Hippocampal formation (tissue), 2 donors: ENCODE measurements around the gene TUB.
A peak's percentile ranks its signal among the peaks of the same experiment; 100 is the strongest.

Experiments
- DNase-seq, 2 donors: peaks; one replicate each; lab custom pipeline; 2025; lab: John Stamatoyannopoulos, UW

Gene TUB

DNA sequence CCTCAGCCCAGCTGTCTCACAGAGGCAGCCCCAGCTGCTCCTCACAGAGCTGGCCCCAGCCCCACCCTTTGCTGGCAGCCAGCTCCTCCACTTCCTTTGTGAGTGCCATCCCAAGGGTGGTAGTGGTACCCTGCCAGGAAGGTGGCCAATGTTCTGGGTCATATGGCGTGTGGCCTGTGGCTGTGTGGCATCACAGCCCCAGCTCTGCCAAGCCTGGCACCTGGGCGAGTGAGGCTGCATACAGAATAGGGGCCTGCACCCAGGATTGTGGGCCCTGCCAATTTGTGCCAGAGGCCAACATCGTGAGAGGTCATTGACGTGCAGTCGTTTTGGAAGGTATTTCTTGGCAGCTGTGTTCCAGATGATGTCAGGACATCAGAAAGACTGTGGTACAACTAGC lies 10.7 kb downstream of the TUB start:
- DNase-seq: no peak

DNA sequence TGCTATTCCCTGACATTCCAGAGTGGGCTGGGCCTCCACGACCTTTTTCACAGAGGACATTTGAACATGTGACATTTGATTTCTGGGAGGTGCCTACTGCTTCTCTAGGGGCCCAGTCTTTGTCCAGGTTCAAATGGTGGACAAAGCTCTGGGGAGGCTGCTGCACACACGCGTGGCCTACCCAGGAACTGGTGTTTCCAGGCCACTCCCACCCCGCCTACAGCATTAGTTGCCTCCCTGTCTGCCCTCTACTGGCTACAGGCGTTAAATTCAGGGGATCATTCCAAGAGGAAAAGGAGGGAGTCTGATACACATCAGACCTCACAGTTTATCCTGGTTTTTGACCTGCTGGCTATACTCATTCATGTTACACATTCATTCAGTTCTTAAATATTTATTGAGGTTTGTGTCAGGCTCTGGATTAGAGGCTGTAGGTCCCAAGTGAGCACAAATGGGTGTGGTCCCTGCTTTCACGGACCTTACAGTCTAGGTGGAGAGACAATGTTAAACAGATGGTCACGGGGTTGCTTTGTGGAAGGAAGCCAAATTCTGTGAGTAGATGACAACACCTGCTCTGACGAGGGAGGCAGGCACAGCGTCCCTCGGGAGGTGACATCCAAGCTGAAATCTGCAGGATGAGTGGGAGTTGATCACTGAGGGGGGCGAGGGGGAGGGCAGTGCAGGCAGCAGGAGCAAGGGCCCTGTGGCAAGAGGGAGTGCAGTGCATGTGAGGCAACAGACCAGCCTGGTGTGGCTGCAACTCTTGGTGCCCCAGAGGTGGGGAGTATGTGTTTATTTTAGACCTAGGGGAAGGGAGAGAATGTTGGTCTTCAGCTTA lies 11.8 kb downstream of the TUB start:
- no peak for DNase-seq

DNA sequence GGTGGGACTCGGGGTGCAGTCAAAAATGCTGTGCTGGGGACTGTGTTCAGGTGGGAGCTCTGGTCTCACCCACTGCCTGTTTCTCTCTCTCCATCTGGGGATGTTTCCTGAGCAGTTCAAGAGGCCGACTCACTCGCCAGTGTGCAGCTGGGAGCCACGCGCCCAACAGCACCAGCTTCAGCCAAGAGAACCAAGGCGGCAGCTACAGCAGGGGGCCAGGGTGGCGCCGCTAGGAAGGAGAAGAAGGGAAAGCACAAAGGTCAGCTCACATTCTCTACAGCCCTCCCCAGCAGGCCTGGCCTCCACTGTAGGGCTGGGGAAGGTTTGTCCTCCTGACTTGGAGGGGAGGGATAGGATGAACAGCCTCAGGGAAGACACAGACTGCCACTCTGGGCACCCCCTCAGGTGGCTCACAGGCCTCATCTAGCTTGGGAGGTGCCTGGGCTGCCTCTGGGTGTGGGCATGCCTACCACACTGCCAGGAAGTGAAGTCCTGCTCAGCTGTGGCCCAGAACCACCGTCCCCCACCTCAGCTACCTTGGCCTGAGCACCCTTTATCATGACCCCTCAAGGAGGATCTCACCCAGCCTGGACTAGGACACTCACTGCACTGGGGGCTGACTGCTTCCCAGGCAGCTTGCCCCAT lies 13.0 kb downstream of the TUB start:
- DNase-seq: no peak

DNA sequence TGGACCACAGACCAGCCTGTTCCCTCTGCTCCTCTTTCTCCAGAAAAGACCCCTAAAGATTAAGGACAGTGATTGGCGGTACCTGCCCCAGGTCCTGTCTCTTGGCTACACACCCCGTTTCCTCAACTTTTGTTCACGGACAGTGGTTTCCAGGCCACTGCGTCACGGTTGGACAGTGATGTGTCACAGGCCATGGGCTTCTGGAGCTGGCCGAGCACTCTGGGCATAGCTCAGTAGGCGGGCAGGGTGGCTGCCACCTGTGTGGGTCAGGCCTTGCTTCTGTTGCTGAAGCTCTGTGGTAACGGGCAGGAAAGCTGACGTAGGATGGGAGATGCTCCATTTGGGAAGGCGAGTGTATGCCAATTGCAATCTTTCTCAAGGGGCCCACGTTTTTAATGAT lies 13.6 kb downstream of the TUB start:
- DNase-seq: no peak

DNA sequence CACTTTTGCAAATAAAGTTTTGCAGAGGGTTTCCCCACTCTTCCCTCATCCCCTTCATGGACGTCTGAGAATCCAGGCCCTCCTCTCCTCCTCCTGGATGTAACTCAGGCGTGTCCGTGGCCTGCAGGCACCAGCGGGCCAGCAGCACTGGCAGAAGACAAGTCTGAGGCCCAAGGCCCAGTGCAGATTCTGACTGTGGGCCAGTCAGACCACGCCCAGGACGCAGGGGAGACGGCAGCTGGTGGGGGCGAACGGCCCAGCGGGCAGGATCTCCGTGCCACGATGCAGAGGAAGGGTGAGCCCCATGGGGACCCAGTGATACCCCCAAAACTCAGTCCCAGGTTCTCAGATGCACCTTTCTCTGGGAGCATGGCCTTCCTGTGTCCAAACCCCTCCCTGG lies 14.4 kb downstream of the TUB start:
- DNase-seq: no peak

DNA sequence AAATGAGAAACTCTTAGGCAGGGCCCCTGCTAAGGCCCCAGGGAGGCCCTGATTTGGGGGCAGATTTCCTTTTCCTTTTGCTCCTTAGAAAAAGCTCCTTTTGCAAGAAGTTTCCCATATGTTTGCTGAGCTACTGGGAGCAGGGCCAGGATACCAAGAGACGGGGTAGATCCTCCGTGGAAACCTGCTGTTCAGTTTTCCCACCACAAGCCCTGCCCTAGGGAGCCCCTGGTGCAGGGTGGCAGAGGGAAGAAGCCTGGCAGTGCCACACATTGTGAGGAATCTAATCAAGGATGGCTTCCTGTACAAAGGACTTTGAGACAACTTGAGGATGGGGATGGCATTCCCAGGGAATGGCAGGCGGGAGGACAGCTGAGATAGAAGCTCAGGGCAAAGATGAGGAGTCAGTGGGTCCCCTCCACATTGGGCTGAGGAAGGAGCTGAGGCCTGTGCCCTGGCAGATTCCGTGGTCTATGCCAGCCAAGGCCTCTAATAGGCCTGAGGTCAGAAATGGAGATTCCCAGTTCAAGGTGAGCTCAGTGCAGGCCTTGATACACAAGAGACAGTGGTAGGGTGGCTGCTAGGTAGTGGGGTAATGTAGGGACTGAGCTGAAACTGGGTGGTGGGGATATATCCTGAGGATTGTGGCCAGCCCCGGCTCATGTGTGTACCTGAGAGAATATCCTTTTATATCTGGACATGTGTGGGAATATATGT lies 15.0 kb downstream of the TUB start:
- no peak for DNase-seq

DNA sequence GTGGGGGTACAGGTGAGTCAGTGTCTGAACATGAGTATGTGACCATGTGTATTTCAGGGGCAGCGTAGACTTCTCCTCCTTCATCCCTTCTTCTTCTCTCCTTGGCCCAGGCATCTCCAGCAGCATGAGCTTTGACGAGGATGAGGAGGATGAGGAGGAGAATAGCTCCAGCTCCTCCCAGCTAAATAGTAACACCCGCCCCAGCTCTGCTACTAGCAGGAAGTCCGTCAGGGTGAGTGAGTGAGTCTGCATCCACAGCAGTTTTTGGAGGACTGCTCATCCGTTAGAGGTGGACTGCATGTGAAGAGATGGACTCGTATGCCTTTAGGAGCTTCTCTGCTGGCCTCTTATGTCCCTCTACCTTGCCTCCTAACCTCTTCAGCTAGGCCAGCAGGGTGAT lies 15.6 kb downstream of the TUB start:
- no peak for DNase-seq

DNA sequence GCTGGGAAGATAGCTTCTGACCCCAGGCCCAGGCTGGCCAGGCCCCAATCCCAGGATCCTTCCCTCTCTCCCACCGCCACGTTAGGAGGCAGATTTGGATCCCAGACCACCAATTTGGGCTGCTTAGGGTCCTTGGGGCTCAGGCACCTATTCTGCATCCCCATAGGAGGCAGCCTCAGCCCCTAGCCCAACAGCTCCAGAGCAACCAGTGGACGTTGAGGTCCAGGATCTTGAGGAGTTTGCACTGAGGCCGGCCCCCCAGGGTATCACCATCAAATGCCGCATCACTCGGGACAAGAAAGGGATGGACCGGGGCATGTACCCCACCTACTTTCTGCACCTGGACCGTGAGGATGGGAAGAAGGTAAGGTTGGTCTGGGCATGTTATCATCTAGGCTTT lies 16.1 kb downstream of the TUB start:
- DNase-seq: no peak

DNA sequence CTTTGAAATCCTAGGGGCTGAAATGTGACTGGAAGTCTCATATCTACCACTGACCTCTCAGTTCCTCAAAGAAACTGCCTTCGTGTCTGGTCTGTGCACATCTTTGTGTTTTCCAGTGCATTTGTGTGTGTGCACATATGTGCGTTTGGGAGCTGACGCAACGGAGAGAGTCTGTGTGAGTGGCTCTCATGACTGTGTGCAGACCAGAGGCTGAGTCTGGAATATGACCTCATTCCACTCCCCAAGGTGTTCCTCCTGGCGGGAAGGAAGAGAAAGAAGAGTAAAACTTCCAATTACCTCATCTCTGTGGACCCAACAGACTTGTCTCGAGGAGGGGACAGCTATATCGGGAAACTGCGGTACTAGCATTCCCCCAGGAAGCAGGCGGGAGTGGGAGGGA lies 16.5 kb downstream of the TUB start:
- no peak for DNase-seq

DNA sequence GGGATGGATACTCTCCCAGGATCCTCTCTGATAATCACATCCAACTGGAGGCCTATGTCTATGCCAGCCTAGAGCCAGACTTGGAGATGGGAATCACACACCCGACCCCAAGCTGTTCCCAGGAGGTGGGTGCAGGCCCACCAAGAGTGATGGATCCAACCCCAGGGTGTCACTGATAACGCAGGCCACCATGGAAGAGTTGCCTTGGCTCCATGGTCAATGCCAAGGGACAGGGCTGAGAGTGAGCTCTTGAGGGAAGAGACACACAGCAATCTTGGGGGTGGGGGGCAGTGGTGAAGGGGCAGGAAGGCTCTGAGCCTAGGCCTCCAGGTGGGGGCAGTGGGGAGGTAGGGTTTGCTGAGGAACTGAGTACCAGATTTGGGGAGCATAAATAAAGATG lies 16.9 kb downstream of the TUB start:
- no peak for DNase-seq

DNA sequence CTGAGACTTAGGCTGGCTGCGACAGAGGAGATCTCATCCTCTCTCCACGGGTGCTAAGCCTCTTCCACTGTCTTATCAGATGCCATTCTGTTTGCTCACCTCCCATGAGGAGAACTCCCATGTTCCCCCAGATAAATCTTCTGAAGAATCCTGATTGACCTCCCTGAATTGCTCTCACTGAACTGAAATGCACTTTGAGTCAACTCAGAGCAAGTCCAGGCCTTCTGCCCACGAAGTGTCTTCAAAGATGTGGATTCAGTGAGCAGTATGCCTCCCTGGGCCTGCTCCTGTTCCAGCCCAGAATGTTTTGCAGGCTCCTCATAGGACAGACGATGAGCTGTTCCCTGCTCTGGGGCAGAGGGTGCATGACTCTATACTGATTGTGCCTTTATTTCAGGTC lies 17.4 kb downstream of the TUB start:
- no peak for DNase-seq

DNA sequence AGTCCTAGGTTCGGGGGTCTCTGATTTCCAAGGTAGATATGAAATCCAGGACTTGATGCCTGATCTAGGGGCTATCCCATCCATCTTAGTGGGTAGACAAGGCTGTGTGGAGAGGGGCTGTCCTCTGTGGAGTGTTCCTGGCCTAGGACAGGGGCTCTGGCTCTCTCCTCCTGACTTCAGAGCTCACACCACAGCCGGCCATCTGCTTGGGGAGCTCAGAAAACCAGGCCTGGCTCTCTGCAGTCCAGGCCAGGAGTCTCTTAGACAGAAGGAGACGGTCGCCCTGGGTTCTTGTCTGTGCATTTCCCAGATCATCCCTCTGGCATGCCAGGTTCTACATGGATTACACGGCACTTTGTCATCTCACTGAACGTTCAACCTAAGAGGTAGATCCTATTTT lies 17.9 kb downstream of the TUB start:
- no peak for DNase-seq

DNA sequence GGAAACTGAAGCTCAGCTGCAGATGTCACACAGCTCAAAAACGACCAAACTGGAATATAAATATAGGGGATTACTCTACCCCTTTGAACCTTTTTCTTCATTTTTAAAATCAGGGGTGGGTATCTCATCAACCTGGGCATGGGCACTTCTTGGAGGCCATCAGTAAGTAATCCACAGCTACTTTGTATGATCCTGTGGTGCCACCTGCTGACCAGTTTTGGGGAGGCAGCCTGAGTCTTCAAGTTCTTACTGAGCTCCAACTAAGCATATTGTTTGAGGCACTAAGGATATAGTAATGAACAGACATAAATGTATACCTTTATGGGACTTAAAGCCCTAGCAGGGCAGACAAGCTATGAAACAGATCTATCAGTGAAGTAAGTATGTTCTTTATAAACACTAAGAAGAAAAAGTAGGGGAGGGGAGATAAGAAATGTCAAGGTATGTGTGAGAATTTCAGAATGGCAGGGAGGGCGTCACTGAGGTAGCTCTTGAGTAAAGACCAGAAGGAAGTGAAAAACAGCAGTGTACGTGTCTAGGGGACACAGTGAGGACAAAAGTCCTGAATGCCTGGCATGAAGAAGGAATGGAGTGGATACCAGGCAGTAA lies 18.4 kb downstream of the TUB start:
- DNase-seq: peak; percentile 41 to 56

DNA sequence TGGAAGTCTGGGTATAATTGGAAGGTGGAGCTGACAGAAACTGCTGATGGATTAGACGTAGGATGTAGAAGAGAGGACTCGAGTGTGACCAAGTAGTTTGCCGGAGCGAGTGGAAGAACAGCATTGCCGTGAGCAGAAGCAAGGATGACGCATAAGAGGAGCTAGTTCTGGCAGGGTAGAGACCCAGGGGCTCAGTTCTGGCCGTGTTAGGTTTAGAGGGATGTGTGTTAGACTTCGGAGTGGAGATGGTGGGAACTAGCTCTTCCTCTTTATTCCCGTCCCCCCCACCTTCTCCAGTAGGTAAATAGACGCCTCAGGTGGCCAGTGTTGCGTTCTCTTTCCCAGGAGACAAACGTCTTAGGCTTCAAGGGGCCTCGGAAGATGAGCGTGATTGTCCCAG lies 19.1 kb downstream of the TUB start:
- DNase-seq: no peak

DNA sequence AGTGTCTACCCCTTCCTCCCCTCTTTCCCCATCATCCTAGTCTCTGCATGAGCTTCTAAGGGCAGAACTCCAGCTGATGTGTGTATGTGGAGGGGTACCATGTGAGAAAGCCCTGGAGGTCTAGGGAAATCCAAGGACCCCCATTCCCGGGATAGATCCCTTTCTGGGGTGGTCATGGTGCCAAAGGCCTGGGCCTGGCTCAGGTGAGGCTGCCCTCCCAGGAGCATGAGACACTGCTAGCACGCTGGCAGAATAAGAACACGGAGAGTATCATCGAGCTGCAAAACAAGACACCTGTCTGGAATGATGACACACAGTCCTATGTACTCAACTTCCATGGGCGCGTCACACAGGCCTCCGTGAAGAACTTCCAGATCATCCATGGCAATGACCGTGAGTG lies 19.6 kb downstream of the TUB start:
- no peak for DNase-seq

DNA sequence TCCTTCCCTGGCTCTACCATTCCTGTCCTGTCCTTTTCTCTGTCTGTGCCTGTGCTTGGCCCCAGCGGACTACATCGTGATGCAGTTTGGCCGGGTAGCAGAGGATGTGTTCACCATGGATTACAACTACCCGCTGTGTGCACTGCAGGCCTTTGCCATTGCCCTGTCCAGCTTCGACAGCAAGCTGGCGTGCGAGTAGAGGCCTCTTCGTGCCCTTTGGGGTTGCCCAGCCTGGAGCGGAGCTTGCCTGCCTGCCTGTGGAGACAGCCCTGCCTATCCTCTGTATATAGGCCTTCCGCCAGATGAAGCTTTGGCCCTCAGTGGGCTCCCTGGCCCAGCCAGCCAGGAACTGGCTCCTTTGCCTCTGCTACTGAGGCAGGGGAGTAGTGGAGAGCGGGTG lies 20.4 kb downstream of the TUB start:
- no peak for DNase-seq

DNA sequence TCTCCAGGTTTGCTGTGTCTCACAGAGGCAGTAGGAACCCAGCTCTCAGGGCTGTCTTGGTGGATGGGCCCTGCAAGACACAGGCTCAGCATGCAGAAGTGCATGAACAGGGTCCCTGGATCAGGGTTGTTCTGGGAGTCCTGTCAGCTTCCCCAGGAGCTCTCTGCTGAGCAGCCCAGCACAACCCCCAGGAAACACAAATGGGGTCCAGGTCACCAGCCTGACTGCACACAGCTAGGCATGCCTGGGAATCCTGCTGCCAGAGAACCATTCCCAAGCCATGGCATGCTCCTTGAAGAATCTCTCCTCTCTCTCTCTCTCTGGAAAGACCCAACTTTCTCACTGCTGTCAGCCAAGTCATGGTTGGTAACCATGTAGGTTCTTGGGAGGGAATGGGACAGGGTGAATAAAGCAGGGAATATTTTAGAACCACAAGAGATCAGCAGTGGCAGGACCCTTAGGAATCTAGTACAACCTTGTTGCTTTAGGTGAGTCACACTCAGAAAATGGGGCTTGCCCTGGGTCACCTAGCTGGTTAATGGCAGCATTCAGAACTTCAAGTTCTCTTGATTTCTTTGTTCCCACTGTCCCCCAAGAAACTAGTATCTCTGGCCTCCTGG lies 21.4 kb downstream of the TUB start:
- no peak for DNase-seq

DNA sequence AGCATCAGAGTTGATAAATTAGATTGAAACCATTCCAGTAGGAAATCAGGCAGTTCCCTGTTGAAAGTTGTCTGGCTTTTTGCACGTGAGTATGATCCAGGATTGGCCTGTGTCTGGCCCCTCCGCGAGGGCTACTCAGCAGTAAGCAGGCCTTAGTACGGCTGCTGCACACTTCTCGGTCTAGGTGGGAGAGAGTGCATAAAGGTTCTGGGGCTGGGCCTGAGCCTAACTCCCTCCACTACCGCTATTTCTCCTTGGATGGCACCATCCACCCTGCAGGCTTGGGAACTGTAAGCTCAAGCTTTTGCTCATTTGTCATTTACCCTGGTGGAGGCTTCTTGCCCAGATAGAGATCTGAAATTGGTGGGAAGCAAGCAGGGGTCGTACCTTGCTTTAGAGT lies 22.0 kb downstream of the TUB start:
- DNase-seq: no peak

DNA sequence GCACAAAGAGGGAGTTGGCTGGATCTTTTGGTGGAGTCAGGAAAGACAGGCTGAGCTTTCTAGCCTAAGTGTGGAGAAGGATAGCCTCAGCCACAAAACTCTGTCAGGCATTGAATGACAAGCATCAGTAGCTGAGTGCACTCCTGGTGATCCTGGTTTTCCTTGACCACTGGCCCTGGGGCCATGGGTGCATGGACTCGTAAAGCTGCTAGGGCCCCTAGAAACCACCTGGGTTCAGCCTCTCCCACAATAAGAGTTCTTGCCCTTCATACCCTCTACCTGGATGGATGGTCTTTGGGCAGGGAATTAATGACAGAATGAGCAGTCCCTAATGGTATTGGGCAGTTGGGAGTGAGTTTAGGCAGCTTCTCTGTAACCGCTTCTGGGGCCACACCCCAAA lies 22.9 kb downstream of the TUB start:
- DNase-seq: no peak

DNA sequence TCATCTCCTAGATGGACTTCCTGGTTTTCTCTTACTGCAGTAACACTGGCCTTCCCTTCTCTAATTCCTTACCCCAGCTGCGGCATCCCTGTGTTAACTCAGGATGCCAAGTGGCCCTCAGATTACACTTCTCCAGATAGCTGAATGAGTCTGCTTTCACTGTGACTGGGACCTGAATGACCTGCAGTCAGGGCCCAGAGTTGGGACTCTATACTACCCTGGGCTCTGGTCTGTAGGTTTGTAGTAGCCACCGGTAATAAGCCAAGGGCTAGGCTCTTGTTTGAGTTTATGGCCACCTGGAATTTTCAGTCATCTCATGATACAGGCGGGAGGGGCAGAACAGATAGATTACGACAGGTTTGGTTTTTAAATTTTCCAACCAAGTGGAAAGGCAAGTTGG lies 24.1 kb downstream of the TUB start:
- no peak for DNase-seq

DNA sequence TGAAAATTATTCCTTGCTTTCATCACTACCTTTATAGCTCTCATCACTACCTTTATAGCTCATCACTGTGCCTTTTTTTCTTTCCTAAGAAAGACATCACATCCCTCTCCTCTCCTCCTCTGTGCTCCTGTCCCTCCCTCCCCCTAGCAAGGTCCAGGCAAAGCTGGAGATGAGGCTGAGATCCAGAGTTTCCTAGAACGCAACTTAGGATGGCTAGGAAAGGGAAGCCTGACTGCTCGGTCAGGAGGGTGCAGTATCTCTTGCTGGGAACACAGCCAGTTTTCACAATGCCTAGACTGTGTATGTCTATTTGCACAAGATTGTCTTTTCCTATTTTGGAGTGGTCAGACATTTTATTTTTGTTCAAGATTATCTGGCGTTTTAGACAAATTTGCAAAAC lies 24.7 kb downstream of the TUB start:
- DNase-seq: no peak

DNA sequence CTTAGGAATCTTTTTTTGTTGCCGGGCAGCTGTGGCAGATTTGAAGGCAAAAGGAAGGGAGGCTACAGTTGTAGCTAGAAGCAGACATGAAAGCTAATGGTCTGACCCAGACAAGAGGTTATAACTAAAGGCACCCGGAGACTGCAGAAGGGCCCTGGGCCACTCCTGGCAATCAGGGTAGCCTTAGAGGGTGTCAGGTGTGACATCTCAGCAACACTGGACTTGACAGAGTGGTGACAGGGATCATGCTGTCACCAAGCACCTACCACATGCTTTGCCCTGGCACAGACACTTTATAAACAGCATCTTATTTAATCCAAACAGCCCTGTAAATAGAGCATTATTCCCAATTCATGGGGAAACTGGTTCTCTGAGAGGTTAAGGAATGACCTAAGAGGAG lies 25.7 kb downstream of the TUB start:
- DNase-seq: no peak
